Right lobe of liver (tissue), 4 donors: Measurements from ENCODE around the gene CEP57L1.

Experiments used
- CTCF ChIP-seq, 4 donors: fragments of 200-600 bp in 3 of 4; fragments of 450-650 bp in 1 of 4; IDR thresholded peaks; one replicate each; pipeline versions ENCODE4 v1.5.1 to v1.8.0; 2016 to 2022; ENCODE audit warnings: antibody characterized with exemption in 4 of 4, mild to moderate bottlenecking in 2 of 4
- POLR2A ChIP-seq: fragments of 450-650 bp; IDR thresholded peaks from one replicate; pipeline ENCODE4 v1.6.1; 2017; ENCODE audit warnings: antibody characterized with exemption, mild to moderate bottlenecking
- donor health status: DM: no; HTN: no; CAD: no.
- donor health status: DM: no; HTN: no; CAD: no.
- donor health status: DM: no; HTN: yes; CAD: no.

GRCh38 chr6:109184638-109185037 is 89.3 kb downstream of the CEP57L1 start:
- TF ChIP-seq CTCF (IDR thresholded peaks at IDR 0.05): no peak
- no peak for TF ChIP-seq POLR2A
